MM.1S (cell line): ENCODE measurements around the gene ALB.

Experiments
- EZH2 ChIP-seq: fragments of 300-600 bp; sonication (generic); optimal IDR thresholded peaks from 2 replicates; pipeline ENCODE3; 2017; ENCODE audit warnings: low read depth, mild to moderate bottlenecking, antibody characterized with exemption, low read length, mixed read lengths
- TF ChIP-seq, protein P1 (sequence below): fragments of 300-600 bp; sonication (generic); IDR thresholded peaks from 2 replicates; pipeline ENCODE4 v1.5.1; 2016; ENCODE audit warnings: antibody characterized with exemption, low read length, mixed read lengths

- TF ChIP-seq EZH2 = no peak
- TF ChIP-seq, protein P1, sequence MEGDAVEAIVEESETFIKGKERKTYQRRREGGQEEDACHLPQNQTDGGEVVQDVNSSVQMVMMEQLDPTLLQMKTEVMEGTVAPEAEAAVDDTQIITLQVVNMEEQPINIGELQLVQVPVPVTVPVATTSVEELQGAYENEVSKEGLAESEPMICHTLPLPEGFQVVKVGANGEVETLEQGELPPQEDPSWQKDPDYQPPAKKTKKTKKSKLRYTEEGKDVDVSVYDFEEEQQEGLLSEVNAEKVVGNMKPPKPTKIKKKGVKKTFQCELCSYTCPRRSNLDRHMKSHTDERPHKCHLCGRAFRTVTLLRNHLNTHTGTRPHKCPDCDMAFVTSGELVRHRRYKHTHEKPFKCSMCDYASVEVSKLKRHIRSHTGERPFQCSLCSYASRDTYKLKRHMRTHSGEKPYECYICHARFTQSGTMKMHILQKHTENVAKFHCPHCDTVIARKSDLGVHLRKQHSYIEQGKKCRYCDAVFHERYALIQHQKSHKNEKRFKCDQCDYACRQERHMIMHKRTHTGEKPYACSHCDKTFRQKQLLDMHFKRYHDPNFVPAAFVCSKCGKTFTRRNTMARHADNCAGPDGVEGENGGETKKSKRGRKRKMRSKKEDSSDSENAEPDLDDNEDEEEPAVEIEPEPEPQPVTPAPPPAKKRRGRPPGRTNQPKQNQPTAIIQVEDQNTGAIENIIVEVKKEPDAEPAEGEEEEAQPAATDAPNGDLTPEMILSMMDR = no peak
Observed at GRCh38 chr4:73447671-73448070, 43.6 kb downstream of the ALB start.
